ENCODE data around the gene GBX2. TPM values are rescaled to one million over a fixed set of nuclear protein-coding genes. Genes with fewer than 3 reads are reported as not detected.

Gene GBX2
- total and polyA plus RNA-seq, 2 donors (not counting 1 experiment from before 2014, with no cell fraction given), result not detected

- H3K36me3 ChIP-seq (replicated peaks in 1 of 2; ENCODE audit: control extremely low read depth in 1 of 2, control insufficient read depth in 1 of 2, extremely low read depth in 1 of 2, insufficient read depth in 2 of 2, low read length in 1 of 2), result no peaks in the 10 kb centered on the region
- H3K27ac ChIP-seq (ENCODE audit: low read length in 2 of 2), result no peak overlapping the region
- no peak overlapping the region for H3K9ac ChIP-seq (ENCODE audit: low read length)
- Mint-ChIP-seq H3K27ac (no peak overlapping the region), H3K9me3 (ENCODE audit: insufficient read depth) (no peaks in the 10 kb centered on the region), H3K4me1 (peaks cover 4% of the 10 kb centered on the region), H3K4me3 (no peak overlapping the region), H3K27me3 (peaks cover 58% of the 10 kb centered on the region)
- ATAC-seq (ENCODE audit: low read depth), result no peak
- POLR2A ChIA-PET, result no interaction called here
- H4K20me1 ChIP-seq (ENCODE audit: control insufficient read depth, insufficient read depth, low read length, poor library complexity, severe bottlenecking), result no peaks in the 10 kb centered on the region
- peaks cover 0 to 30% (median 1%) of the 10 kb centered on the region in 3 donors for H3K9me3 ChIP-seq (ENCODE audit: control extremely low read depth in 1 of 3, control insufficient read depth in 2 of 3, insufficient read depth in 1 of 3, low read length in 2 of 3)
- H2AFZ ChIP-seq (ENCODE audit: insufficient read depth, low read depth, low read length, poor library complexity, severe bottlenecking), result no peak overlapping the region
- no peak overlapping the region for H3K4me3 ChIP-seq (ENCODE audit: control extremely low read depth in 1 of 5, extremely low read depth in 1 of 5, insufficient read depth in 1 of 5, low read depth in 2 of 5, low read length in 4 of 5)
- H3K4me2 ChIP-seq (replicated peaks; ENCODE audit: low read depth, low read length, poor library complexity, severe bottlenecking), result no peak overlapping the region
- CTCF ChIA-PET, result no interaction called here
- intact Hi-C loops (cut with micrococcal nuclease), result no loop called here
- no peak for TF ChIP-seq CTCF (IDR thresholded peaks at IDR 0.05)
- no peak for TF ChIP-seq EZH2 (IDR thresholded peaks at IDR 0.05; ENCODE audit: borderline replicate concordance, insufficient read depth, low read depth, low read length, poor library complexity, severe bottlenecking)
- H3K4me1 ChIP-seq (ENCODE audit: control insufficient read depth in 2 of 2, insufficient read depth in 2 of 2, low read length in 2 of 2), result peaks cover 3 to 6% of the 10 kb centered on the region in 2 donors
- H3K79me2 ChIP-seq (ENCODE audit: control insufficient read depth, insufficient read depth, low read length), result no peaks in the 10 kb centered on the region
- H3K27me3 ChIP-seq (replicated peaks in 1 of 4; ENCODE audit: control extremely low read depth in 1 of 4, control insufficient read depth in 3 of 4, insufficient read depth in 4 of 4, low read length in 3 of 4), result peaks cover 0 to 79% (median 38%) of the 10 kb centered on the region in 4 experiments
- WGBS (ENCODE audit: insufficient coverage), result 9% methylated on average over 17 of the region's 20 CpGs
- DNase-seq, result no peak
Measured at GRCh38 chr2:236177604-236177966, 9.4 kb upstream of the GBX2 start.

- H3K27me3 ChIP-seq (replicated peaks in 1 of 4; ENCODE audit: control extremely low read depth in 1 of 4, control insufficient read depth in 3 of 4, insufficient read depth in 4 of 4, low read length in 3 of 4), result peaks cover 0 to 81% (median 38%) of the 10 kb centered on the region in 4 experiments
Measured at GRCh38 chr2:236176951-236177350, 8.8 kb upstream of the GBX2 start.

More at GRCh38 chr2:236176951-236177350, 8.8 kb upstream of the GBX2 start:
- H3K9ac ChIP-seq (ENCODE audit: low read length), result no peak overlapping the region
- no peak overlapping the region for H2AFZ ChIP-seq (ENCODE audit: insufficient read depth, low read depth, low read length, poor library complexity, severe bottlenecking)
- peaks cover 4% of the 10 kb centered on the region for H3K4me1 Mint-ChIP-seq
- no peak overlapping the region for H3K4me2 ChIP-seq (replicated peaks; ENCODE audit: low read depth, low read length, poor library complexity, severe bottlenecking)
- WGBS (ENCODE audit: insufficient coverage), result 56% methylated on average over 17 of the region's 21 CpGs
- no peaks in the 10 kb centered on the region for H3K79me2 ChIP-seq (ENCODE audit: control insufficient read depth, insufficient read depth, low read length)
- DNase-seq (no peak), ATAC-seq (ENCODE audit: low read depth) (no peak)
- H3K27ac Mint-ChIP-seq, result no peak overlapping the region
- no peaks in the 10 kb centered on the region for H3K36me3 ChIP-seq (replicated peaks in 1 of 2; ENCODE audit: control extremely low read depth in 1 of 2, control insufficient read depth in 1 of 2, extremely low read depth in 1 of 2, insufficient read depth in 2 of 2, low read length in 1 of 2)
- POLR2A ChIA-PET, result no interaction called here
- no peak for TF ChIP-seq CTCF (IDR thresholded peaks at IDR 0.05)
- TF ChIP-seq EZH2 (IDR thresholded peaks at IDR 0.05; ENCODE audit: borderline replicate concordance, insufficient read depth, low read depth, low read length, poor library complexity, severe bottlenecking), result no peak
- H3K27me3 Mint-ChIP-seq, result peaks cover 62% of the 10 kb centered on the region
- no peaks in the 10 kb centered on the region for H3K9me3 Mint-ChIP-seq (ENCODE audit: insufficient read depth)
- H3K4me3 ChIP-seq (ENCODE audit: control extremely low read depth in 1 of 5, extremely low read depth in 1 of 5, insufficient read depth in 1 of 5, low read depth in 2 of 5, low read length in 4 of 5), result no peak overlapping the region
- CTCF ChIA-PET, result no interaction called here
- intact Hi-C loops (cut with micrococcal nuclease), result no loop called here
- H3K4me1 ChIP-seq (ENCODE audit: control insufficient read depth in 2 of 2, insufficient read depth in 2 of 2, low read length in 2 of 2), result peaks cover 3 to 6% of the 10 kb centered on the region in 2 donors
- peaks cover 0 to 30% (median 1%) of the 10 kb centered on the region in 3 donors for H3K9me3 ChIP-seq (ENCODE audit: control extremely low read depth in 1 of 3, control insufficient read depth in 2 of 3, insufficient read depth in 1 of 3, low read length in 2 of 3)
- H4K20me1 ChIP-seq (ENCODE audit: control insufficient read depth, insufficient read depth, low read length, poor library complexity, severe bottlenecking), result no peaks in the 10 kb centered on the region
- H3K27ac ChIP-seq (ENCODE audit: low read length in 2 of 2), result no peak overlapping the region
- no peak overlapping the region for H3K4me3 Mint-ChIP-seq

All from B cell (primary cell).